ENCODE measurements around the gene AGO4. TPM values are rescaled to one million over a fixed set of nuclear protein-coding genes. Genes with fewer than 3 reads are reported as not detected.

Gene AGO4
- total and polyA plus RNA-seq, 4 donors: 1.7 to 14.9 (median 7.3) TPM

- H3K36me3 ChIP-seq (ENCODE audit: control insufficient read depth in 4 of 4, insufficient read depth in 3 of 4, low read depth in 1 of 4, low read length in 3 of 4): peaks cover 7 to 53% (median 23%) of the 10 kb centered on the region in 4 donors
Measured at GRCh38 chr1:35902671-35903070, 94.9 kb downstream of the AGO4 start.

More at GRCh38 chr1:35902671-35903070, 94.9 kb downstream of the AGO4 start:
- no peak overlapping the region for H3K27ac ChIP-seq (ENCODE audit: low read depth in 1 of 2, low read length in 2 of 2)
- DNase-seq (ENCODE audit: low spot score): no peak
- no peaks in the 10 kb centered on the region for H3K9me3 ChIP-seq (ENCODE audit: control insufficient read depth in 4 of 4, low read length in 3 of 4)
- no peak overlapping the region for H3K4me3 ChIP-seq (ENCODE audit: low read depth in 1 of 3, low read length in 3 of 3)
- no peaks in the 10 kb centered on the region for H3K27me3 ChIP-seq (ENCODE audit: control insufficient read depth in 4 of 4, insufficient read depth in 4 of 4, low read length in 3 of 4)
- WGBS: over 99% methylated on average over 2 of the region's 2 CpGs
- no peaks in the 10 kb centered on the region for H3K4me1 ChIP-seq (ENCODE audit: control insufficient read depth in 4 of 4, insufficient read depth in 4 of 4, low read length in 3 of 4)
- TF ChIP-seq, protein P1, sequence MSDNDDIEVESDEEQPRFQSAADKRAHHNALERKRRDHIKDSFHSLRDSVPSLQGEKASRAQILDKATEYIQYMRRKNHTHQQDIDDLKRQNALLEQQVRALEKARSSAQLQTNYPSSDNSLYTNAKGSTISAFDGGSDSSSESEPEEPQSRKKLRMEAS (IDR thresholded peaks at IDR 0.05): no peak
- TF ChIP-seq REST (IDR thresholded peaks at IDR 0.05) (no peak), FOXA2 (IDR thresholded peaks at IDR 0.05) (no peak), EGR1 (IDR thresholded peaks at IDR 0.05; ENCODE audit: low read depth in 2 of 2) (no peak), SP1 (IDR thresholded peaks at IDR 0.05) (no peak), TAF1 (conservative IDR thresholded peaks at IDR 0.05) (no peak), FOXA1 (IDR thresholded peaks at IDR 0.05) (no peak), NR2F2 (IDR thresholded peaks at IDR 0.05) (no peak), HNF4A (conservative IDR thresholded peaks at IDR 0.05) (no peak), RAD21 (IDR thresholded peaks at IDR 0.05) (no peak), GABPA (IDR thresholded peaks at IDR 0.05 in 1 of 2, conservative IDR thresholded peaks at IDR 0.05 in 1 of 2) (no peak)
- TF ChIP-seq, protein P2, sequence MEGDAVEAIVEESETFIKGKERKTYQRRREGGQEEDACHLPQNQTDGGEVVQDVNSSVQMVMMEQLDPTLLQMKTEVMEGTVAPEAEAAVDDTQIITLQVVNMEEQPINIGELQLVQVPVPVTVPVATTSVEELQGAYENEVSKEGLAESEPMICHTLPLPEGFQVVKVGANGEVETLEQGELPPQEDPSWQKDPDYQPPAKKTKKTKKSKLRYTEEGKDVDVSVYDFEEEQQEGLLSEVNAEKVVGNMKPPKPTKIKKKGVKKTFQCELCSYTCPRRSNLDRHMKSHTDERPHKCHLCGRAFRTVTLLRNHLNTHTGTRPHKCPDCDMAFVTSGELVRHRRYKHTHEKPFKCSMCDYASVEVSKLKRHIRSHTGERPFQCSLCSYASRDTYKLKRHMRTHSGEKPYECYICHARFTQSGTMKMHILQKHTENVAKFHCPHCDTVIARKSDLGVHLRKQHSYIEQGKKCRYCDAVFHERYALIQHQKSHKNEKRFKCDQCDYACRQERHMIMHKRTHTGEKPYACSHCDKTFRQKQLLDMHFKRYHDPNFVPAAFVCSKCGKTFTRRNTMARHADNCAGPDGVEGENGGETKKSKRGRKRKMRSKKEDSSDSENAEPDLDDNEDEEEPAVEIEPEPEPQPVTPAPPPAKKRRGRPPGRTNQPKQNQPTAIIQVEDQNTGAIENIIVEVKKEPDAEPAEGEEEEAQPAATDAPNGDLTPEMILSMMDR (IDR thresholded peaks at IDR 0.05; ENCODE audit: low read depth, low read length, missing input control): no peak
- TF ChIP-seq, protein P3, sequence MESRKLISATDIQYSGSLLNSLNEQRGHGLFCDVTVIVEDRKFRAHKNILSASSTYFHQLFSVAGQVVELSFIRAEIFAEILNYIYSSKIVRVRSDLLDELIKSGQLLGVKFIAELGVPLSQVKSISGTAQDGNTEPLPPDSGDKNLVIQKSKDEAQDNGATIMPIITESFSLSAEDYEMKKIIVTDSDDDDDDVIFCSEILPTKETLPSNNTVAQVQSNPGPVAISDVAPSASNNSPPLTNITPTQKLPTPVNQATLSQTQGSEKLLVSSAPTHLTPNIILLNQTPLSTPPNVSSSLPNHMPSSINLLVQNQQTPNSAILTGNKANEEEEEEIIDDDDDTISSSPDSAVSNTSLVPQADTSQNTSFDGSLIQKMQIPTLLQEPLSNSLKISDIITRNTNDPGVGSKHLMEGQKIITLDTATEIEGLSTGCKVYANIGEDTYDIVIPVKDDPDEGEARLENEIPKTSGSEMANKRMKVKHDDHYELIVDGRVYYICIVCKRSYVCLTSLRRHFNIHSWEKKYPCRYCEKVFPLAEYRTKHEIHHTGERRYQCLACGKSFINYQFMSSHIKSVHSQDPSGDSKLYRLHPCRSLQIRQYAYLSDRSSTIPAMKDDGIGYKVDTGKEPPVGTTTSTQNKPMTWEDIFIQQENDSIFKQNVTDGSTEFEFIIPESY (IDR thresholded peaks at IDR 0.05): no peak
- H3K9ac ChIP-seq (ENCODE audit: low read depth in 1 of 2, low read length in 2 of 2): no peak overlapping the region

Other genes with a start within 250 kb of the AGO4 start
- gene TFAP2E, start 234.7 kb upstream of the AGO4 start, total RNA-seq: under 1 TPM; 0.08 to 0.09 TPM
- gene TFAP2E, start 234.7 kb upstream of the AGO4 start, polyA plus RNA-seq: under 1 TPM; 0.07 to 0.21 TPM
- gene PSMB2, start 166.5 kb upstream of the AGO4 start, total RNA-seq: 10 to 100 TPM; 19.1 to 34.7 TPM
- gene PSMB2, start 166.5 kb upstream of the AGO4 start, polyA plus RNA-seq: 10 to 100 TPM; 46.9 to 76.6 TPM
- 1 to 10 TPM; 2.9 to 3.2 TPM for gene C1orf216, start 89.1 kb upstream of the AGO4 start, total RNA-seq
- gene C1orf216, start 89.1 kb upstream of the AGO4 start, polyA plus RNA-seq: 1 to 10 TPM; 1.2 to 3.4 TPM
- gene CLSPN, start 38.0 kb upstream of the AGO4 start, total RNA-seq: 10 to 100 TPM in 1 of 2 donors, under 1 TPM in 1; 0.08 to 18.9 TPM
- gene CLSPN, start 38.0 kb upstream of the AGO4 start, polyA plus RNA-seq: under 1 TPM; 0.15 to 0.50 TPM
- 10 to 100 TPM in 1 of 2 donors, 1 to 10 TPM in 1; 6.8 to 11.3 TPM for gene AGO1, start 75.2 kb downstream of the AGO4 start, total RNA-seq
- gene AGO1, start 75.2 kb downstream of the AGO4 start, polyA plus RNA-seq: 1 to 10 TPM; 1.5 to 3.0 TPM
- 10 to 100 TPM in 1 of 2 donors, 1 to 10 TPM in 1; 5.9 to 19.5 TPM for gene AGO3, start 123.1 kb downstream of the AGO4 start, total RNA-seq
- 1 to 10 TPM; 3.0 to 8.3 TPM for gene AGO3, start 123.1 kb downstream of the AGO4 start, polyA plus RNA-seq